GM18873 (cell line): ENCODE measurements around the gene CACNA2D1.

Experiments
- ATAC-seq: cut with Tn5 transposase; IDR thresholded peaks from one replicate; pipeline ENCODE4 v1.9.1; 2021; ENCODE audit warnings: mild to moderate bottlenecking, moderate library complexity, moderate number of reproducible peaks; ENCODE audit not compliant: unreplicated experiment, low FRiP score

Gene CACNA2D1

GRCh38 chr7:82358009-82358578 lies 85.5 kb downstream of the CACNA2D1 start:
- no peak for ATAC-seq

GRCh38 chr7:82348251-82348650 lies 95.3 kb downstream of the CACNA2D1 start:
- ATAC-seq: no peak

DNA sequence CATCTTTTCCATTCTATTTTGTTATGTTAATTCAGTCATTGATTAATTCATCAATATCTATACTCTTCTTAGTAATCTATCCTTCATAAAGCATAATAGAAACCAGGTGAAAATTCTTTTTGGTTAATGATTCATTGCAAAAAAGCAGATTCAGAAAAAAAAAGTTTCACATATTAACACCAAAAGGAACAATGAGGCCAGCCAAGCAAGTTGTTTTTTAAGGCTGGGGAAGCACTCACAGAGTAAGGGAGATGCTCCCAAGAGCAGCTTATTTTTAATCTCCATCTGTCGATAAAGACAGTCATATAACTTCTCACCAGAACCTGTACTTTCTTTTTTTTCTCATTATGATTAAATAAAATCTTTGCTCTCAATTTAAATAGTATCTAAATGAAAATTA lies 95.8 kb downstream of the CACNA2D1 start:
- no peak for ATAC-seq

DNA sequence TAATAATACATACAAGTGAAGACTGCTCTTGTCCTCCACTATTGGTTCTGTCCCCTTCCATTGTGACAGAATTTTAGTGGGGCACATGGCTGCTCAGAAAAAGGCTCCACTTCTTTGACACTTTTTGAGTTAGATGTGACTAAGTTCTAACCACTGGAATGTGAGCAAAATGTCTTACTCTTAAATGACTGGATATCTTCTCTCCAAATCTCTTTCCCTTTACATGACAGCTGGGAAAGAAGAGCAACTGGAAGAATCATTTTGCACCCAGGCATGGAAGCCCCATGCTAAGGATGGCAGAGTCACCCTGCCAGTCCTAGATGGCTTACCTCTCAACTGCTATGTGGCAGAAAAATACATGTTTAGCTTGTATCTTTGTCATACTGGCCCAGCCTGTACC lies 97.7 kb downstream of the CACNA2D1 start:
- ATAC-seq: no peak

GRCh38 chr7:82343716-82344115 lies 99.9 kb downstream of the CACNA2D1 start:
- ATAC-seq: no peak

GRCh38 chr7:82339958-82340357 lies 103.6 kb downstream of the CACNA2D1 start:
- ATAC-seq: no peak

- ATAC-seq: no peak
Measured at GRCh38 chr7:82335927-82336326, 107.7 kb downstream of the CACNA2D1 start.

- ATAC-seq: no peak
Measured at GRCh38 chr7:82335001-82335400, 108.6 kb downstream of the CACNA2D1 start.

- ATAC-seq: no peak
Measured at GRCh38 chr7:82331234-82331633, 112.3 kb downstream of the CACNA2D1 start.

DNA sequence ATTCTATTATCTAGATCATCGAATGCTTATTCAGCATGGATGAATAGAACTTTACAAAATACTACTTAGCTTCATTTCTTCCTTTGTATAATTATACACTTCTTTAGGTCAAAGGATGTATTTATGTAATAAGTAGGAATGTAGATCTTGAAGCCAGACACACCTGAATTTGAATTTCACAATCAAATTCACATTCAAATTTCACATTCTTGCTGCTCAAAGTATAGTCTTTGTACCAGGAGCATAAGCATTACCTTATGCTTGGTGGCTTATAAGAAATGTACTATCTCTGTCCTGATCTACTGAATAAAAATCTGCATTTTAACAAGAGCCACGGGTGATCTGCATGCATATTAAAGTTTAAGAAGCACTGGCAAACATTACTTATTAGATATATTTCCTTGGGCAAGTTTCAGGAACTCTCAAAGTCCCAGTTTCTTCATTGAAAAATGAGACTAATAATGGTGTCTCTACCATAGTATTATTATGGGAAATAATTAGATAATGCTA lies 112.8 kb downstream of the CACNA2D1 start:
- no peak for ATAC-seq

DNA sequence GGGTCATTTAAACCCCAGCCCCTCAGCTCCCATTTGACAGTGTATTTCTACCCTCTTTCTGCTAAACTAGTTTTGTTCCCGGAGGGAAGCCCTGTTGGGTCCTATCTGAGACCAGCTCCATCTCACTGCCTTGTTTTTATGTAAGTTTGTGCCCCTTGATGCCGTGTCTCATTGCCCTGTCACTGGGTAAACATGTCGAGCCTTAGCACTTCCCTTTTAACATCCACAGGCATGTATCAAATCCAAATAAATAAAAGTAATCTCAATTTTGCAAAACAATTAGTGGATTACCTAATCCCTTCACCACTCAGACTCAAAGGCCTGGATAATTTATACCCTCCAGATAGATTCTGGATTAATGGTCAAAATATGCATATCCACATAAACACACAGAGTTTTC lies 115.7 kb downstream of the CACNA2D1 start:
- ATAC-seq: no peak

- ATAC-seq: no peak
Measured at GRCh38 chr7:82325416-82325815, 118.2 kb downstream of the CACNA2D1 start.

DNA sequence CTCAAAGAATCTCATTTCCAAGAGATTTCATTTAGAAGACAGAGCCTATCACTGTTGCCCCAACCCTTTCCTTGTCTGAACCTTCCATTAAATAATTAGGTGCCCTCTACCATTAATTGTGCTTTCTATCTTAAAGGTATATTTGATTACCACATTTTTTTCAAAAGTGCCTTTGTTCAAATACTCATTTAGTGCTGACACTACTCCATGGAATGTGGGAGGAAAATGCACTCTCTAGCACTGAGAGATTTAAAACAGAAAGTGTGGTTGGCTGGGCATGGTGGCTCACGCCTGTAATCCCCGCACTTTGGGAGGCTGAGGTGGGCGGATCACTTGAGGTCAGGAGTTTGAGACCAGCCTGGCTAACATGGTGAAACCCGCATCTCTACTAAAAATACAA lies 119.8 kb downstream of the CACNA2D1 start:
- no peak for ATAC-seq

- ATAC-seq: no peak
Measured at GRCh38 chr7:82319674-82320118, 123.9 kb downstream of the CACNA2D1 start.

DNA sequence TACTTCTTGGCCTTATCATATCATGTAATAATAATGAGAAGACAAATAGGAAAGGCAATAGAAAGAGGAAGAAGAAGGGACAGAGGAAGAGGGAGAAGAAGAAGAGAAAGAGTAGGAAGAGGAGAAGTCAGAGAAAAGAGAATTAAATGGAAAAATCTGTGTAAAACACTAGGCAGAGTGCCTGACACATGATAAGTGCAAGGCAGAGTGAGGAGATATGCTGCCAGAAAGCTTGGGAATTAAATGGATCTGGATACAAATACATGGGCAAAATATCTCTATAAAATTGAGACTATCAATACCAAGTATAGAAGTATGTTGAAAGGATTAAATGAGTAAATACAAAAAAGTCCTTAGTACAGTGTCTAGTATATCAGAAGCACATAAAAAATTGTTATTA lies 124.8 kb downstream of the CACNA2D1 start:
- no peak for ATAC-seq

GRCh38 chr7:82317760-82318159 lies 125.8 kb downstream of the CACNA2D1 start:
- ATAC-seq: no peak

DNA sequence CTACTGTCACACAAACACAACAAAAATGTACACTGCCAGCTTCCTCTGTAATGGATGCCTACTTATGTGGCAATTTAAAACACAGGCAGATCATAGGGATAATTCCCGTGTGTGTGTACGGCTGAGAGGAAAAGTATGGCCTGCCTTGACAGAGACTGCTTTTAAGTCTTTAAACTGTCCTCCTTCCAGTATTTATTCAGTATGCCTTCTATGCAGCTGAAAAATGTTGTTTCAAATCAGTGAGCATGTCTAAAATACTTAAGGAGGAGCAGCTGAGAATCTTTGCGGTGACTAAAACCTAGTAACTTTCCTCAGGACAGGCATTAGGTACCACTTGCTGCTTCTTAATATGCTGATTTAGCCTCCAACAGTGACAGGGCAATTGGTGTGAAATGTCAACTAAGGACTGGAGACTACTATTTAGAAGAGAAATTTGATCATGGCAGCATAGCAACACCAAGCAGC lies 126.3 kb downstream of the CACNA2D1 start:
- ATAC-seq: no peak

DNA sequence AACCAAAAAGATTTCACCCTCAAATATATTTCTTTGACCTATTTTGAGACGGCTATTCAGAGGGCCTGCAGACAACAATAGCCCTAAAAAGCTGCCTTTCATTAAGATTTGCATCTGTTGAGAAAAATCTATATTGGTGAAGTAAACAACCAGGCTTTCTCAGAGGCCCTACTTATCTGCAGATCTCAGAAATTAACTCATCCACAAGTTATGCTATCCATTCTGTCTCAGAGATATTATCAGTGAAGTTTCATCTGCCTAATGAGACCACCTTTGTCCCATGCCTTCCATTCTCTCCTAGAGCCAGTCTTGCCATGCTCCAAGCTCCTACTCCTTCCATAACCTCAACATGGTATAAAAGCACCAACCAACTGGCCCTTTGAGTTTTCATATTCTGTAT lies 130.3 kb downstream of the CACNA2D1 start:
- no peak for ATAC-seq

DNA sequence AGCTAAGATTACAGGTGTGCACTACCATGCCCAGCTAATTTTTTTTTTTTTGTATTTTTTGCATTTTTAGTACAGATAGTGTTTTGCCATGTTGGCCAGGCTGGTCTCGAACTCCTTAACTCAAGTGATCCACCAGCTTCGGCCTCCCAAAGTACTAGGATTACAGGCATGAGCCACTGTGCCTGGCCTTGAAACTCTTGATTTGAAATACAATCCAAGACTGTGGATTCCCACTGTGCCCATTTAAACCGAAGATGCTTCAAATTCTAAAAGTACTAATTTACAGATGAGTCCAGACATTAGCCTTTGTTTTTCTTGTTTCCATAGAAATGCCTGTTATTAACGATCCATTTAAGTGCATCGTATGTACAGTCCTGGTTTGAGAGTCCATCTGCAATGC lies 130.9 kb downstream of the CACNA2D1 start:
- ATAC-seq: no peak

DNA sequence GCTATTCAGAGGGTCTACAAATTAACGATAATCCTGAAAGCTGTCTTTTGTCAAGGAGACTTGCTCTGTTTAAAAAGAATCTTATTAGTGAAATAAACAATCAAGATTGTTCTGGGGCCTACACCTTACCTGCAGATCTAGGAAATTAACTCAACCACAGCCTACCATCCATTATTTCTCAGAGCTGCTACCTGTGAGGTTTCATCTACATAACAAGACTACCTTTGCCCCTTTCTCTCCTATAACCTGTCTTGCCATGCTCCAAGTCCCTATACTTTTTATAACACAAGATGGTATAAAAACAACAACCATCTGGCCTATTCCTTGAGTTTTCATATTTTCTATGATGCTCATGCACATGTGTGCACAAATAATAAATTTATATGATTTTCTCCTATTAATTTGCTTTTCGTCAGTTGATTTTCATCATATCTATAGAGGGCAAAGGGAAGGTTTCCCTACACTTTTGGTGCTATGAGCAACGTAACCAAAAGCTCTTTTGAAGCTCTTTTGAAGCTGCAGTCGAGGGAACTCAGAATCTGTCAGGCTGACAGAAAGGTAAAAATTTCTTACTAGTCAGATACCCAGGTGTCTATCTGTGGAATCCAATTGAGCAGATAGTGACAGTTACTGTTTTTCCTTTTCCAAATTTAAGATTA lies 138.1 kb downstream of the CACNA2D1 start:
- no peak for ATAC-seq

GRCh38 chr7:82294865-82295264 lies 148.7 kb downstream of the CACNA2D1 start:
- ATAC-seq: no peak

- no peak for ATAC-seq
Measured at GRCh38 chr7:82294382-82294784, 149.2 kb downstream of the CACNA2D1 start.
